Liver (tissue), 9 donors: ENCODE results near the gene HACD2. TPM values are rescaled to one million over a fixed set of nuclear protein-coding genes. Genes with fewer than 3 reads are reported as not detected.

Source experiments
- DNase-seq: peaks from one replicate; pipeline ENCODE4 v3.0.0-alpha.2; 2017; ENCODE audit warnings: low spot score
- H3K27ac ChIP-seq, 2 donors: one replicate each; pipeline ENCODE4 v1.7.0; 2013; ENCODE audit warnings: inconsistent platforms in 2 of 2, low read length in 2 of 2, control low read depth in 1 of 2, low read depth in 1 of 2, mild to moderate bottlenecking in 1 of 2
- H3K27me3 ChIP-seq, 4 donors: one replicate each; pipeline versions ENCODE4 v1.6.1 to v1.7.0; 2013; ENCODE audit warnings: low read length in 3 of 4, inconsistent platforms in 1 of 4, mild to moderate bottlenecking in 1 of 4, moderate library complexity in 1 of 4; ENCODE audit not compliant: control insufficient read depth in 4 of 4, insufficient read depth in 4 of 4
- H3K36me3 ChIP-seq, 4 donors: one replicate each; pipeline versions ENCODE4 v1.6.1 to v1.7.0; 2013; ENCODE audit warnings: low read length in 3 of 4, mild to moderate bottlenecking in 3 of 4, low read depth in 1 of 4, moderate library complexity in 1 of 4; ENCODE audit not compliant: control insufficient read depth in 4 of 4, insufficient read depth in 3 of 4
- H3K4me1 ChIP-seq, 4 donors: one replicate each; pipeline versions ENCODE4 v1.6.1 to v1.7.0; 2013; ENCODE audit warnings: low read length in 3 of 4, mild to moderate bottlenecking in 3 of 4, moderate library complexity in 1 of 4; ENCODE audit not compliant: control insufficient read depth in 4 of 4, insufficient read depth in 4 of 4
- H3K4me3 ChIP-seq, 3 donors: one replicate each; pipeline versions ENCODE4 v1.6.1 to v1.7.0; 2013; ENCODE audit warnings: low read length in 3 of 3, control low read depth in 1 of 3, low read depth in 1 of 3, mild to moderate bottlenecking in 1 of 3
- H3K9ac ChIP-seq, 2 donors: one replicate each; pipeline ENCODE4 v1.7.0; 2013; ENCODE audit warnings: low read length in 2 of 2, mild to moderate bottlenecking in 2 of 2, moderate library complexity in 2 of 2, control low read depth in 1 of 2, low read depth in 1 of 2
- H3K9me3 ChIP-seq, 4 donors: one replicate each; pipeline versions ENCODE4 v1.6.1 to v1.7.0; 2013; ENCODE audit warnings: low read length in 3 of 4; ENCODE audit not compliant: control insufficient read depth in 4 of 4
- CTCF ChIP-seq: fragments of 150-350 bp; IDR thresholded peaks from 2 replicates; pipeline ENCODE4 v1.5.1; 2017; ENCODE audit warnings: improper control_type of control experiment, low read depth, low read length; ENCODE audit not compliant: missing input control
- EGR1 ChIP-seq, 2 donors: IDR thresholded peaks; 2 replicates each; pipeline ENCODE4 v1.6.1; 2016 to 2018; ENCODE audit warnings: antibody characterized with exemption in 2 of 2, low read depth in 2 of 2
- FOXA2 ChIP-seq: IDR thresholded peaks from 2 replicates; pipeline ENCODE4 v1.6.1; 2016; ENCODE audit warnings: antibody characterized with exemption
- GABPA ChIP-seq, 2 donors: IDR thresholded peaks in 1 of 2; conservative IDR thresholded peaks in 1 of 2; 2 replicates each; pipeline ENCODE4 v1.6.1; 2016; ENCODE audit warnings: antibody characterized with exemption in 2 of 2, mild to moderate bottlenecking in 1 of 2, moderate library complexity in 1 of 2
- HNF4A ChIP-seq, 2 donors: conservative IDR thresholded peaks; 2 replicates each; pipeline ENCODE4 v1.6.1; 2016; ENCODE audit warnings: antibody characterized with exemption in 2 of 2, mild to moderate bottlenecking in 2 of 2
- HNF4G ChIP-seq: IDR thresholded peaks from 2 replicates; pipeline ENCODE4 v1.6.1; 2016; ENCODE audit warnings: antibody characterized with exemption
- JUND ChIP-seq, 2 donors: IDR thresholded peaks; 2 replicates each; pipeline ENCODE4 v1.6.1; 2016; ENCODE audit warnings: antibody characterized with exemption in 2 of 2
- MAX ChIP-seq: IDR thresholded peaks from 2 replicates; pipeline ENCODE4 v1.6.1; 2016; ENCODE audit warnings: antibody characterized with exemption
- NR2F2 ChIP-seq: IDR thresholded peaks from 2 replicates; pipeline ENCODE4 v1.6.1; 2016; ENCODE audit warnings: antibody characterized with exemption
- RAD21 ChIP-seq, 2 donors: IDR thresholded peaks; 2 replicates each; pipeline ENCODE4 v1.6.1; 2016; ENCODE audit warnings: antibody characterized with exemption in 2 of 2, mild to moderate bottlenecking in 2 of 2
- REST ChIP-seq: IDR thresholded peaks from 2 replicates; pipeline ENCODE4 v1.6.1; 2016; ENCODE audit warnings: antibody characterized with exemption, mild to moderate bottlenecking
- RXRA ChIP-seq, 2 donors: IDR thresholded peaks; 2 replicates each; pipeline ENCODE4 v1.6.1; 2017 to 2018; ENCODE audit warnings: antibody characterized with exemption in 2 of 2, mild to moderate bottlenecking in 1 of 2
- SP1 ChIP-seq: IDR thresholded peaks from 2 replicates; pipeline ENCODE4 v1.6.1; 2018; ENCODE audit warnings: antibody characterized with exemption, mild to moderate bottlenecking
- YY1 ChIP-seq: IDR thresholded peaks from 2 replicates; pipeline ENCODE4 v1.6.1; 2016; ENCODE audit warnings: antibody characterized with exemption, mild to moderate bottlenecking
- ZBTB33 ChIP-seq: IDR thresholded peaks from 2 replicates; pipeline ENCODE4 v1.6.1; 2016; ENCODE audit warnings: antibody characterized with exemption
- WGBS: extraction: QIAGEN DNeasy Blood & Tissue Kit; methylation state at CpG from one replicate; pipeline ENCODE4 v1.1.7; 2013; 5-methylcytosine and 5-hydroxymethylcytosine counted together
- polyA plus RNA-seq, 2 donors: library from polyadenylated mRNA; stranded (reverse) in 1 of 2; unstranded in 1 of 2; fragments of 200-250 nt in 1 of 2; fragments of >200 nt in 1 of 2; fragmentation: Nextera tagmentation in 1 of 2; extraction: Ambion mirVana in 1 of 2; gene quantifications; one replicate each; pipeline versions ENCODE4 v1.2.1 to v1.2.3, GENCODE V29; 2013 to 2015
- total RNA-seq, 2 donors: library from RNA; depleted of rRNA; stranded (reverse); fragments of >200 nt; gene quantifications; one replicate each; pipeline ENCODE4 v1.2.3, GENCODE V29; 2014
- donor health status: healthy.
- donor health status: healthy.
- donor health status: healthy.
- donor health status: healthy.
- donor health status: healthy.

The HACD2 gene
- total and polyA plus RNA-seq, 4 donors, result 14.8 to 45.2 (median 25.2) TPM

- no peaks in the 10 kb centered on the region for H3K27me3 ChIP-seq
- 94% methylated on average over 2 of the region's 2 CpGs for WGBS
- no peaks in the 10 kb centered on the region for H3K36me3 ChIP-seq
- H3K9ac ChIP-seq, result no peak overlapping the region
- no peak for DNase-seq
- no peak overlapping the region for H3K4me3 ChIP-seq
- TF ChIP-seq GABPA (IDR thresholded peaks at IDR 0.05 in 1 of 2, conservative IDR thresholded peaks at IDR 0.05 in 1 of 2) (no peak), HNF4G (no peak), JUND (IDR thresholded peaks at IDR 0.05) (no peak), RAD21 (IDR thresholded peaks at IDR 0.05) (no peak), MAX (no peak), YY1 (no peak), EGR1 (IDR thresholded peaks at IDR 0.05; ENCODE audit: low read depth in 2 of 2) (no peak), RXRA (IDR thresholded peaks at IDR 0.05) (no peak)
- H3K4me1 ChIP-seq, result peaks cover 3 to 31% (median 30%) of the 10 kb centered on the region in 4 donors
- no peak overlapping the region for H3K27ac ChIP-seq
- H3K9me3 ChIP-seq, result peaks cover 0 to 5% (median 3%) of the 10 kb centered on the region in 4 donors
Measured at GRCh38 chr3:123586968-123587367, 2.1 kb upstream of the HACD2 start.

- peak overlapping the region in 1 of 2 donors; percentile 98 for H3K27ac ChIP-seq
- DNase-seq, result peak; percentile 54
- no peaks in the 10 kb centered on the region for H3K27me3 ChIP-seq
- peaks cover 2 to 7% (median 3%) of the 10 kb centered on the region in 4 donors for H3K36me3 ChIP-seq
- H3K9me3 ChIP-seq, result peaks cover 0 to 5% (median 3%) of the 10 kb centered on the region in 4 donors
- H3K9ac ChIP-seq, result peak overlapping the region; percentile 68 to 93
- WGBS, result 3% methylated on average over 10 of the region's 10 CpGs
- TF ChIP-seq HNF4A (conservative IDR thresholded peaks at IDR 0.05) (no peak), NR2F2 (no peak), MAX (no peak), ZBTB33 (no peak), REST (peak; percentile 16), FOXA2 (no peak), CTCF (no peak), SP1 (no peak), RAD21 (IDR thresholded peaks at IDR 0.05) (peak in 1 of 2 donors; percentile 6), RXRA (IDR thresholded peaks at IDR 0.05) (peak in 1 of 2 donors; percentile 7)
- H3K4me3 ChIP-seq, result peak overlapping the region; percentile 92 to 97 (median 97)
- H3K4me1 ChIP-seq, result peaks cover 4 to 33% (median 30%) of the 10 kb centered on the region in 4 donors
Measured at GRCh38 chr3:123586131-123586530, 1.3 kb upstream of the HACD2 start.
